ENCODE data around the gene STUB1. TPM values are rescaled to one million over a fixed set of nuclear protein-coding genes. Genes with fewer than 3 reads are reported as not detected.
A peak's percentile ranks its signal among the peaks of the same experiment; 100 is the strongest.
"Not testable (repeated sequence)": the region's sequence is repeated elsewhere in the genome, so short reads cannot be mapped to it uniquely, and the experiment has no call there.

The STUB1 gene
- total RNA-seq, 1 experiment from 2014 or later = 301 TPM

GRCh38 chr16:710500-711075, 30.4 kb downstream of the STUB1 start:
- H3K27me3 ChIP-seq = peaks cover 51% of the 10 kb centered on the region
- H3K4me3 ChIP-seq = no peak overlapping the region
- H3K9me3 ChIP-seq = no peaks in the 10 kb centered on the region
- no peaks in the 10 kb centered on the region for H3K36me3 ChIP-seq
- DNase-seq = no peak

DNA sequence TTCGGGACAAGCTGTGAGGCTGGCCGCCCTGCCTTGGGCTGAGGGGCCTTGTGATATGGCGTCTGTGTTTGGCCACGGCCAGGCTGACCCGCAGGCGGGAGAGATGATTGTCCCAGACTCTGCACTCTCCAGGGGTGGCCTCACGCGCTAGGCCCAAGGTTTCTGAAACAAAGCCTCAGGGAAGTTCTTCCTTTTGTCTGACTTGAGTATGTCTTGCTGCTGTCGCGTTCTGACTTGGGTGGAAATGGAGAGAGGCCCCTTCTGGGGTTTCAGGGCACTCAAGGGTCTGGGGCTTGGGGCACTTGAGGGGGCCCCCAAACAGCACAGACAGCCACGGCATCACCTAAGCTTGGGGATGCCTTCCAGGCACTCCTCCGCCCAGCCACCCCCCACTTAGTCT, 30.9 kb downstream of the STUB1 start:
- H3K9me3 ChIP-seq = no peaks in the 10 kb centered on the region
- DNase-seq = no peak
- no peak overlapping the region for H3K4me3 ChIP-seq
- no peaks in the 10 kb centered on the region for H3K36me3 ChIP-seq
- peaks cover 49% of the 10 kb centered on the region for H3K27me3 ChIP-seq

DNA sequence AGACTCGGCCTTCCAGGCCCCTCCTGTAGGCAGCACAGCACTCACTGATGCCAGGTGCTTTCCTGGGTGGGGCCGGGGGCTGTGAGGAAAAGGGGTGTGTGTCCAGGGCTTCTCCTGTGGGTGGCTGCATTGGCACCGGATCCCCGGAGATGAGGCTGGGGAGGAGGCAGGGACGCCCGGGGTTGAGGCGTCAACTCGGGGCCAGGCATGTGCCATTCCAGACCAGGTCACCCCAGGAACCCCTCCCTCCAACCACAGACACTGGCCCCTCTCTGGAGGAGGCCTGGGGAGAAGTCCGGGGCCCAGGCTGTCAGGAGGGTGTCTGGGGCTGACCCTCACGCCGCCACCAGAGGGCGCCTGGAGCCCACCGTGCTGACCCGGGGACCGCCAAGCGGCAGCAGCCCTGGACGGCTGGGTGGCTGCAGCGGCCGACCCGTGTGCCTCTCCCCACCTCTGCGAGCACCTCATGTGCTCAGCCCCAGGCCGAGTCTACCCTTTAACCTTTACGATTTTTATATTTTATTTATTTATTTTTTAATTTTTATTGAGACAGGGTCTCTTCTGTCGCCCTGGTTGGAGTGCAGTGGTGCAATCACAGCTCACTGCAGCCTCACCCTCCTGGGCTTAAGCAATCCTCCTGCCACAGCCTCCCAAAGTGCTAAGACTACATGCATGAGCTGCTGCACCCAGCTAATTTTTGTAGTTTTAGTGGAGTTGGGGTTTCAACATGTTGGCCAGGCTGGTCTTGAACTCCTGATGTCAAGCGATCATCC, 31.5 kb downstream of the STUB1 start:
- peak; percentile 74 for DNase-seq
- H3K9me3 ChIP-seq = no peaks in the 10 kb centered on the region
- H3K27me3 ChIP-seq = peaks cover 43% of the 10 kb centered on the region
- no peaks in the 10 kb centered on the region for H3K36me3 ChIP-seq
- no peak overlapping the region for H3K4me3 ChIP-seq

DNA sequence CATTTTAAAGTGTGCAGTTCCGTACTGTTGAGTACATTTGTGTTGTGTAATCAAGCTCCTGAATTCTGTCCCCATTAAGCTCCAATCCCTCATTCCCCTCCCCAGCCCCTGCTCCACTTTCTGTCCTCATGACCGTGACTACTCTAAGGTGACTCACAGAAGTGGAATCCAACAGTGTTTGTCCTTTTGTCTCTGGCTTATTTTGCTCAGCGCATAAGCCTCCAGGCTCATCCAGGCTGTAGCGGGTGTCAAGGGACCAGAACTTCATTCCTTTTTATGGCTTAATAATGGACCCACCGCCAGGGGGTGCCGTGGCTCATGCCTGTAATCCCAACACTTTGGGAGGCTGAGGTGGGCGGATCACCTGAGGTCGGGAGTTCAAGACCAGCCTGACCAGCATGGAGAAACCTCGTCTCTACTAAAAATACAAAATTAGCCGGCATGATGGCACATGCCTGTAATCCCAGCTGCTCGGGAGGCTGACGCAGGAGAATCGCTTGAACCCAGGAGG, 32.6 kb downstream of the STUB1 start:
- not testable (repeated sequence) for H3K9me3 ChIP-seq, H3K36me3 ChIP-seq, H3K4me3 ChIP-seq
- peaks cover 36% of the 10 kb centered on the region for H3K27me3 ChIP-seq
- DNase-seq = peak; percentile 75

GRCh38 chr16:714079-714478, 33.9 kb downstream of the STUB1 start:
- no peaks in the 10 kb centered on the region for H3K9me3 ChIP-seq
- no peaks in the 10 kb centered on the region for H3K36me3 ChIP-seq
- DNase-seq = no peak
- peaks cover 23% of the 10 kb centered on the region for H3K27me3 ChIP-seq
- H3K4me3 ChIP-seq = no peak overlapping the region

DNA sequence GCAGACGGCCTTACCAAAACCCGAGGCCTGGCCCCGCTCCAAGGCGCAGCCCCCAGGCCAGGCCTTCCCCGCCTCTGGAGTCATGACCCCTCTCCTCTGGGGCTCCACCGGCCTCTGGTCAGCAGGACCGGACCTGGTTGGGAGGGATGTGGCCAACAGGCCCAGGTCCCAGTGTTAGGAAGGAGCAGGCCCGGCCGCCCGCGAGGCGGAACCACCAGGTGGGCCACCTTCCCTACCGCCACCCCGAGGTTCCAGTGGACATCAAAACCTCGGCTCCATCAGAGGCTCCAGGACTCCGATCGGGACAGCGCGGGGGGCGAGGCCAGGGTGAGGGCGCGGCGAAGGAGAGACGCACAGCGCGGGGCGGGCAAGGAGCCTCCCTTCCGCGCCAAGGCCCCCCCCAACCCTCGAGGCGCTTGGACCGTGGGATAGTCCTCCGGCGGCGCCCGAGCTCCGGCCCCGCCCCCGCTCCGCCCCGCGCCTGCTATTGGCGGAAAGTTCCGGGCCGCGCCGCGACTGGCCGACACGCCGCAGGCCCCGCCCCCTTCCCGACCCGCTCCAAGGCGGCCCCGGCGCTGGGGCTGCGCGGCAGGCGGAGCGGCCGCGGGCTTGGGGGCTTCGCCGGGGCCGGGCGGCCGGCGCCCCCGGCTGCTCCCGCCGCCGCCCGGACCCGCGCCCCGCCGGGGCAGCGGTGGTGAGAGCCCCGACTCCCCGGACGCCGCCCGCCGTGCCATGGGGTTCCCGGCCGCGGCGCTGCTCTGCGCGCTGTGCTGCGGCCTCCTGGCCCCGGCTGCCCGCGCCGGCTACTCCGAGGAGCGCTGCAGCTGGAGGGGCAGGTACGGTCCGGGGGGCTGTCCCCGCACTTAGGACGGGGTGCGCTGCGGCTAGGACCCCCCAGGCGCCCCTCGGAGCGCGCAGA, 34.6 kb downstream of the STUB1 start, which contains the start of gene METRN:
METRN (plus strand) TSS at position 561 of the 919 bp plus-strand sequence; CDS start at position 733, 172 bp downstream.
- no peaks in the 10 kb centered on the region for H3K36me3 ChIP-seq
- peaks cover 16% of the 10 kb centered on the region for H3K27me3 ChIP-seq
- no peaks in the 10 kb centered on the region for H3K9me3 ChIP-seq
- peak within 1 kb of the TSS; percentile 48 for H3K4me3 ChIP-seq
- peak; percentile 92 for DNase-seq

DNA sequence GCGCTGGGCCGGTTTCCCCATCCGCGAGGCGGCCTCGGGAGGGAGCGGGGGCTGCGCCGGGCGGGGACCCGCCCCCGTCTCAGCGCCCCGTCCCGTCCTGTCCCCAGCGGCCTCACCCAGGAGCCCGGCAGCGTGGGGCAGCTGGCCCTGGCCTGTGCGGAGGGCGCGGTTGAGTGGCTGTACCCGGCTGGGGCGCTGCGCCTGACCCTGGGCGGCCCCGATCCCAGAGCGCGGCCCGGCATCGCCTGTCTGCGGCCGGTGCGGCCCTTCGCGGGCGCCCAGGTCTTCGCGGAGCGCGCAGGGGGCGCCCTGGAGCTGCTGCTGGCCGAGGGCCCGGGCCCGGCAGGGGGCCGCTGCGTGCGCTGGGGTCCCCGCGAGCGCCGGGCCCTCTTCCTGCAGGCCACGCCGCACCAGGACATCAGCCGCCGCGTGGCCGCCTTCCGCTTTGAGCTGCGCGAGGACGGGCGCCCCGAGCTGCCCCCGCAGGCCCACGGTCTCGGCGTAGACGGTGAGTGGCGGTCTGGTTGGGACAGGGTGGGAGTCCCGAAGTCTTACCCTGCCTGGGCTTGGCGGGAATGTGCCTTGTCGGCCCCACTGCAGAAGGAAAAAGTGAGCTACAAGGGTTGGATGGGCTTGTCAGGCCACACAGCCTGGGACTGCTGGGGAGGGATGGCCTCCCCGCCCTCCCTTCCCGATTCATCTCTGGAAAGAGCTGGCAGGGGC, 35.4 kb downstream of the STUB1 start:
- Histone ChIP-seq H3K36me3 (no peaks in the 10 kb centered on the region), H3K27me3 (peaks cover 7% of the 10 kb centered on the region), H3K9me3 (no peaks in the 10 kb centered on the region), H3K4me3 (peak overlapping the region; percentile 48)
- no peak for DNase-seq

DNA sequence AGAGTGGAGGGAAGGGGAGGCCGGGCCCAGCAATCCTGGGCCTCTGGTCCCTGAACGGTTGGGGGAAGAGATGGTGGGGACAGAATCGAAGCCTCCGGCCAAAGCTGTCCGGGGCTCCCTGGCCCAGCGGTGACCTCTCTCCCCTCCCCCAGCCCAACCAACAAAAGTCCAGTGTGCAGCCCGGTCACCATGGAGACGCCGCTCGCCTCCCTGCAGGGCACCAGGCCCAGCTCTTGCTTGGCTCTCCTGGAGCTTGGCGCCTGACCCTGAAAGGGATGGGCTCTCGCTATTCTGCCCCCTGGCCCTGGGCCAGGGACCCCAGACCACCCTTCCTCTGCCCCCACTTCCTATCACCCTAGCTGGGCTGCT, 36.0 kb downstream of the STUB1 start:
- peaks cover 3% of the 10 kb centered on the region for H3K27me3 ChIP-seq
- peak; percentile 55 for DNase-seq
- H3K9me3 ChIP-seq = no peaks in the 10 kb centered on the region
- peak overlapping the region; percentile 19 for H3K4me3 ChIP-seq
- H3K36me3 ChIP-seq = no peaks in the 10 kb centered on the region

DNA sequence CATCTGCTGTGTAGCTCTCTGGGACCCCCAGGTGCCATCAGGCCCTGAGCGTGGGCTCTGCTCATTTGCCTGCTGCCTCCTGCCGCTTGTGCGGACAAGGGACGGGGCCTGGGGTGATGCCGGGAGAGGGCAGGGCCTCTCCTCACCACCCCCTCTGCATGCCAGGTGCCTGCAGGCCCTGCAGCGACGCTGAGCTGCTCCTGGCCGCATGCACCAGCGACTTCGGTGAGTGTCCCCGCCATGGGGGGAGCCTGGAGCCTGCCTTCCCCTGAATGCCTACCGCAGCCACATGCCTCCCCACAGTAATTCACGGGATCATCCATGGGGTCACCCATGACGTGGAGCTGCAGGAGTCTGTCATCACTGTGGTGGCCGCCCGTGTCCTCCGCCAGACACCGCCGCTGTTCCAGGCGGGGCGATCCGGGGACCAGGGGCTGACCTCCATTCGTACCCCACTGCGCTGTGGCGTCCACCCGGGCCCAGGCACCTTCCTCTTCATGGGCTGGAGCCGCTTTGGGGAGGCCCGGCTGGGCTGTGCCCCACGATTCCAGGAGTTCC, 36.6 kb downstream of the STUB1 start:
- no peaks in the 10 kb centered on the region; the same call in 1 of the 2 replicates for H3K36me3 ChIP-seq
- H3K4me3 ChIP-seq = no peak overlapping the region
- DNase-seq = no peak
- H3K9me3 ChIP-seq = no peaks in the 10 kb centered on the region
- no peaks in the 10 kb centered on the region for H3K27me3 ChIP-seq

DNA sequence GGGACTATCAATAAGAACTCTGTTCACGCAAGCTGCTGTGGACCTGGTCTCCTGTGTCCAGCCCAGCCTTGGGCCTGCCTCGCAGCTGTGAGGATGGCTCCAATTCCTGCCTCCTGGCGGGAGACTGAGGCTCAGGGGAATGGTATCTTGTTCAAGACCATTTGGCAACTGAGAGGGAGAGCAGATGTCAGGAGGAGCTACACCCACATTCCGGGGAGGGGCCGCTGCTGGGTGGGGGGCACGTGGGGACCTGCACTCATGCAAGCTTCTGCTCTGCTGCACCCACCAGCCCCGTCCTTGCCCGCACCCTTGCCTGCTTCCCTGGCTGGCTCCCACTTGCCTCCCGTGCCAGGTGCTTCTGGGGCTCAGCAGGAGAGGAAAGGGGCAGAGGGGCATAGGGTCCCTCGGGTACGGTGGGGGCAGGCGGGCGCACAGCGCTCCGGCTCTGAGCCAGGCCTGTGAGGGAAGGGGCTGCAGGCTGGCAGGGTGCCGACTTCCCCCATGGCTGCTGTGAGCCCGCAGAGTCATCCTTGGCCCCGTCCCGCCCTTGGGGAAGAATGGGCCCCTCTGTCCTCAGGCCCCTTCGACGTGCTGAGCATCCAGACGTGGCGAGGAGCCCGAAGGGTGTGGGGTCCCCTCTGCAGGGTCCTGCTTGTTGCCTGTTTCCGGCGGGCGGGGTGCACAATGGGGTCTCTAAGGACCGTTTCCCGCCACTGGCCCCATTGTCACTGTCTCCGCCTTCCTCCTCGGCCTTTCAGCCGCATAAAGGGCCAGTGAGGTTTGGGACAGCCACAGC, 37.4 kb downstream of the STUB1 start:
- no peaks in the 10 kb centered on the region for H3K27me3 ChIP-seq
- peaks cover under 1% of the 10 kb centered on the region; the same call in 1 of the 2 replicates for H3K36me3 ChIP-seq
- no peak for DNase-seq
- H3K4me3 ChIP-seq = no peak overlapping the region
- H3K9me3 ChIP-seq = no peaks in the 10 kb centered on the region

- Histone ChIP-seq H3K36me3 (peaks cover 4% of the 10 kb centered on the region; the same call in 1 of the 2 replicates), H3K9me3 (no peaks in the 10 kb centered on the region), H3K27me3 (no peaks in the 10 kb centered on the region), H3K4me3 (no peak overlapping the region)
- no peak for DNase-seq
Measured at GRCh38 chr16:718389-718788, 38.2 kb downstream of the STUB1 start.

- Histone ChIP-seq H3K9me3 (no peaks in the 10 kb centered on the region), H3K36me3 (peaks cover 4% of the 10 kb centered on the region; the same call in 1 of the 2 replicates), H3K4me3 (no peak overlapping the region), H3K27me3 (no peaks in the 10 kb centered on the region)
- DNase-seq = no peak
Measured at GRCh38 chr16:718922-719321, 38.7 kb downstream of the STUB1 start.

DNA sequence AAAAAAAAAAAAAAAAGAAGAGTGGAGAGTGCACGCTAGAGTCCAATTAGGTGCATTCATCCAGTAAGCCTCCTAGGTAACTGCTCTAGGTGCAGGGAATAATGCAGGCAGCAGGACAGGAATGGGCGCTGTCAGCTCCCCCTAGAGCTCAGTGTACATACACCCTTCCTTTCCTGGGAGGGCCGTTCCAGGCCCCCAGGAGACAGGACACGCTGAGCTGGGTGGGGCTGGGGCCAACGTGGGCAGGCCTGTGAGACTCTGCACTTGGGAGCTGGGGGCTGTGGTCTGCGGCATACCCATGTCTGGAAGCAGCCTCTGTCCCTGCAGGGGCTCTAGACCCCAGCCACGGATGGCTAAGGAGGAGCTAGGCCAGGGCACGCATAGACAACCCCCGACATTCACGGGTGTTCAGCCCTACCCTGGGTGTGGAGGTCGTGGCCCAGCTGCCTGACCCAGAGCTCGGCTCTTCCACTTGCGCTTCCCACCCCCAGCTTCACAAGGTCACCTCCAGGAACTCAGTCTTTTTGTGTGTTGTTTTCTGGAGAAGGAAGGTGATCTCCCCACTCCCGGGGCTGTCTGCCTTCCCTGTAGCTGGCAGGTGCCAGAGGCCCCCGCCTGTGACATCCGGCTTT, 39.7 kb downstream of the STUB1 start:
- peaks cover 4% of the 10 kb centered on the region; the same call in 1 of the 2 replicates for H3K36me3 ChIP-seq
- peak overlapping the region; percentile 99 for H3K4me3 ChIP-seq
- H3K9me3 ChIP-seq = no peaks in the 10 kb centered on the region
- no peaks in the 10 kb centered on the region for H3K27me3 ChIP-seq
- DNase-seq = peak; percentile 43

DNA sequence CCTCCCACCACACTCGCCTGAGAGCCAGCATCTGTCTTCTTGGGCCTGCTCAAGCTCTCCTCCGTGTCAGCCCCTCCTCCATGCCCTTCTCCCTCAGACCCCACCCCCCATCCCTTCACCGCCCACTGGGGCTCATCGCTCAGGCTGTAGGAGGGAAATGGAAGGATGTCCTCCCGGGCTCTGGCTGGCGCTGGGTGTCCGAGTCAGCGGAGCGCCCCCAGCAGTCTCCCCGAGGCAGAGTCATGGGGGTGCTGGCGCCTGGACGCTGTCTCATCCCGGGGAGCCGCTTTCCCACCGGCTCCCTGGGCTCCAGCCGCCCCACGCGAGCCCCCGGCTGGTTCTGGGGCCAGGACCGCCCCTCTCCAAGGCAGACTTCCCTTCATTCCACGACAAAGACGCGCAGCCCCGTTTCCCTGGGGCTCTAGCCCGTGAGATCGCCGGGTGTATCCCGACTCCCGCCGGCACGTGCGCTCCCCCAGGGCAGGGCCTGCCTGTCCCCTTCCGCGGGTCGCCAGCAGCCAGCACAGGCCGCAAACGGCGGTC, 40.3 kb downstream of the STUB1 start:
- DNase-seq = peak; percentile 72
- peak overlapping the region; percentile 99 for H3K4me3 ChIP-seq
- no peaks in the 10 kb centered on the region for H3K27me3 ChIP-seq
- peaks cover 4% of the 10 kb centered on the region; the same call in 1 of the 2 replicates for H3K36me3 ChIP-seq
- H3K9me3 ChIP-seq = no peaks in the 10 kb centered on the region

Measured in MG63 (cell line).